Spleen (tissue), 11 donors: ENCODE results near the gene SH2D4B. TPM values are rescaled to one million over a fixed set of nuclear protein-coding genes. Genes with fewer than 3 reads are reported as not detected.
A peak's percentile ranks its signal among the peaks of the same experiment; 100 is the strongest.

Experiments used
- DNase-seq: peaks from one replicate; pipeline ENCODE4 v3.0.0-alpha.2; 2020
- H3K27ac ChIP-seq, 8 donors: fragments of 200-600 bp; sonication (generic) in 7 of 8; 1 replicate in 4 of 8; 2 replicates in 4 of 8; pipeline versions ENCODE4 v1.5.0 to v1.8.0; 2016 to 2021; ENCODE audit warnings: inconsistent platforms in 4 of 8, mild to moderate bottlenecking in 4 of 8, moderate library complexity in 1 of 8
- H3K27me3 ChIP-seq, 7 donors: fragments of 200-600 bp; sonication (generic) in 6 of 7; replicated peaks in 1 of 7; 1 replicate in 4 of 7; 2 replicates in 3 of 7; pipeline versions ENCODE4 v1.5.0 to v1.8.0; 2016 to 2021; ENCODE audit warnings: inconsistent platforms in 3 of 7, mild to moderate bottlenecking in 1 of 7
- H3K36me3 ChIP-seq, 6 donors: fragments of 200-600 bp; sonication (generic) in 5 of 6; 1 replicate in 4 of 6; 2 replicates in 2 of 6; pipeline versions ENCODE4 v1.5.0 to v1.8.0; 2016 to 2021; ENCODE audit warnings: inconsistent platforms in 2 of 6
- H3K4me1 ChIP-seq, 6 donors: fragments of 200-600 bp; sonication (generic) in 5 of 6; 1 replicate in 3 of 6; 2 replicates in 3 of 6; pipeline versions ENCODE4 v1.5.0 to v1.8.0; 2016 to 2021; ENCODE audit warnings: inconsistent platforms in 3 of 6
- H3K4me3 ChIP-seq, 8 donors: fragments of 200-600 bp; sonication (generic) in 7 of 8; 1 replicate in 4 of 8; 2 replicates in 4 of 8; pipeline versions ENCODE4 v1.5.0 to v1.8.0; 2016 to 2021; ENCODE audit warnings: inconsistent platforms in 4 of 8, mild to moderate bottlenecking in 4 of 8, moderate library complexity in 2 of 8
- H3K9me3 ChIP-seq, 8 donors: fragments of 200-600 bp; sonication (generic) in 7 of 8; 1 replicate in 4 of 8; 2 replicates in 4 of 8; pipeline versions ENCODE4 v1.5.0 to v1.8.0; 2016 to 2021; ENCODE audit warnings: inconsistent platforms in 4 of 8
- POLR2A ChIP-seq, 3 donors: fragments of 450-650 bp; IDR thresholded peaks; one replicate each; pipeline ENCODE4 v1.5.1; 2017; ENCODE audit warnings: antibody characterized with exemption in 3 of 3, mild to moderate bottlenecking in 1 of 3
- POLR2AphosphoS5 ChIP-seq, 3 donors: sonication (generic); formaldehyde crosslinking; IDR thresholded peaks; one replicate each; pipeline ENCODE4 v1.5.1; 2017; ENCODE audit warnings: antibody characterized with exemption in 3 of 3
- WGBS, 5 donors: extraction: QIAGEN DNeasy Blood & Tissue Kit in 3 of 5; methylation state at CpG; one replicate each; pipeline versions ENCODE4 v1.1.5 to v1.1.7; 2013 to 2018; 5-methylcytosine and 5-hydroxymethylcytosine counted together
- intact Hi-C: fragments of 100-400 bp; cut with DNase I; formaldehyde crosslinking; loops from one replicate; pipeline ENCODE4 v1.15.0; 2023; ENCODE audit warnings: low total_unique reads
- polyA plus RNA-seq, 3 donors: library from polyadenylated mRNA; stranded (reverse); fragments of 200-250 nt; gene quantifications; one replicate each; pipeline ENCODE4 v1.2.1, GENCODE V29; 2013
- total RNA-seq, 7 donors: library from RNA; depleted of rRNA in 3 of 7; stranded (reverse); fragments of >200 nt in 3 of 7; fragmentation: NEBNext Ultra II Directional in 4 of 7; extraction: Animal tissue kit (Norgen Biotek cat#: 25700) in 4 of 7; gene quantifications; one replicate each; pipeline versions ENCODE4 v1.1.0 to v1.2.1, GENCODE V29; 2016 to 2021
- TF ChIP-seq, protein P1 (sequence below), 11 experiments: fragments of 200-600 bp in 7 of 11; fragments of 450-650 bp in 4 of 11; sonication (generic) in 4 of 11; IDR thresholded peaks in 8 of 11; conservative IDR thresholded peaks in 3 of 11; 1 replicate in 7 of 11; 2 replicates in 4 of 11; pipeline versions ENCODE4 v1.4.0 to v1.8.0; 2016 to 2021; ENCODE audit warnings: antibody characterized with exemption in 11 of 11, inconsistent platforms in 4 of 11, mild to moderate bottlenecking in 1 of 11
- donor health status: healthy with polysubstance abuse.
- donor health status: DM: no; HTN: no; CAD: no; lungs with moderate emphysema.
- donor health status: DM: no; HTN: no; CAD: no.
- donor health status: Bipolar disorder and iron deficiency.
- donor health status: healthy.
- donor health status: DM: no; HTN: no; CAD: no.
- donor health status: DM: yes; HTN: yes; CAD: no.

Gene SH2D4B
- total and polyA plus RNA-seq, 10 donors = 0.08 to 0.46 (median 0.12) TPM; not detected in 2

DNA sequence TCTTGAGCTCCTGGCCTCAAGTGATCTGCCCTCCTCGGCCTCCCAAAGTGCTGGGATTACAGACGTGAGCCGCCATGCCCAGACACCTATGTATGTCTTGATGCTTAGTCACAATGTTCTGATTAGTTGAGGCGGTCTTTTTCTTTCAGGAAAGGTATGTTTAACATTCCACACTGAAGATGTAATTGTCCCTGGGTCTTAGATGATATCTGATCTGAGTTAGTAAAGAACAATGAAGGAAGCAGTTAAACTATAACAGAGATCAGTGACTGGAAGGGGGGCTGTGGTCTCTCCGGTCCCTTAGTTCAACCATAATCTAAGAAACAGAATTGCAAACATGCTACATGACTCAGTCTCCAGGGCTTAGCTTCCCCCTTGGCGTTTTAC lies 31.5 kb upstream of the SH2D4B start:
- Histone ChIP-seq H3K36me3 (peaks cover 0 to 69% (median 32%) of the 10 kb centered on the region in 6 donors), H3K4me1 (peaks cover 42 to 100% (median 84%) of the 10 kb centered on the region in 6 donors), H3K27me3 (no peaks in the 10 kb centered on the region), H3K9me3 (no peaks in the 10 kb centered on the region), H3K27ac (peak overlapping the region in 3 of 8 donors; percentile 95 to 96 (median 95)), H3K4me3 (no peak overlapping the region)
- intact Hi-C loops = loop anchor here (10.0 kb wide), 1 partner anchor 121 kb away; no protein-coding TSS in a partner anchor
- WGBS, 5 donors = 88 to 92% (median 91%) methylated on average over 6 of the region's 6 CpGs
- no peak for DNase-seq
- TF ChIP-seq POLR2A (IDR thresholded peaks at IDR 0.05) = no peak
- TF ChIP-seq, protein P1, sequence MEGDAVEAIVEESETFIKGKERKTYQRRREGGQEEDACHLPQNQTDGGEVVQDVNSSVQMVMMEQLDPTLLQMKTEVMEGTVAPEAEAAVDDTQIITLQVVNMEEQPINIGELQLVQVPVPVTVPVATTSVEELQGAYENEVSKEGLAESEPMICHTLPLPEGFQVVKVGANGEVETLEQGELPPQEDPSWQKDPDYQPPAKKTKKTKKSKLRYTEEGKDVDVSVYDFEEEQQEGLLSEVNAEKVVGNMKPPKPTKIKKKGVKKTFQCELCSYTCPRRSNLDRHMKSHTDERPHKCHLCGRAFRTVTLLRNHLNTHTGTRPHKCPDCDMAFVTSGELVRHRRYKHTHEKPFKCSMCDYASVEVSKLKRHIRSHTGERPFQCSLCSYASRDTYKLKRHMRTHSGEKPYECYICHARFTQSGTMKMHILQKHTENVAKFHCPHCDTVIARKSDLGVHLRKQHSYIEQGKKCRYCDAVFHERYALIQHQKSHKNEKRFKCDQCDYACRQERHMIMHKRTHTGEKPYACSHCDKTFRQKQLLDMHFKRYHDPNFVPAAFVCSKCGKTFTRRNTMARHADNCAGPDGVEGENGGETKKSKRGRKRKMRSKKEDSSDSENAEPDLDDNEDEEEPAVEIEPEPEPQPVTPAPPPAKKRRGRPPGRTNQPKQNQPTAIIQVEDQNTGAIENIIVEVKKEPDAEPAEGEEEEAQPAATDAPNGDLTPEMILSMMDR (IDR thresholded peaks at IDR 0.05 in 8 of 11, conservative IDR thresholded peaks at IDR 0.05 in 3 of 11) = no peak

DNA sequence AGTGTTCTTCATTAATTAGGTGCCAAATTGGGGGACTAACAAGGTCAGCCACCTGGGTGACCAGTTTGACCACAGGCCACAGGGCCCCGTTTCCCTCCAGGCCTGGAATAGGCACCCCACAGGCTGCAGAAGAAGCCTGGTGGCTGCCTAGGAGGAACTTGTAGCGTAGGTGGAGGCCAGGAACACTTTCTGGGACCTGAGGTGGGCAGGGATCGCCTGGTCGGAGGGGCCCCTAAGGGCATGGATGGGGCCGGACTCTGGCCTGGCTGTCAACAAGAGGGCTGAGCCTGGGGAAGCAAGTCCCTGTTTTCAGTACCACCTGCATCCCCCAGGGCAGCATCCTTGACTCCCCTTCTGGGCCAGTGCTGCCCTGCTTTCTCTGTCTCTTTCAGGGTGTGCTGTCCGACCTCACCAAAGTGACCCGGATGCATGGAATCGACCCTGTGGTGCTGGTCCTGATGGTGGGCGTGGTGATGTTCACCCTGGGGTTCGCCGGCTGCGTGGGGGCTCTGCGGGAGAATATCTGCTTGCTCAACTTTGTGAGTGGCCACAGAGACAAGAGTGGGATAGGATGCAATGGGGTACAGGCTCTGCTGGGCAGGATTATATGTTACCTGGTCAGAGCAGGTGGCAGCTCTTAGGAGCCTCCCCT lies 30.7 kb upstream of the SH2D4B start:
- Histone ChIP-seq H3K9me3 (no peaks in the 10 kb centered on the region), H3K4me3 (no peak overlapping the region), H3K27me3 (no peaks in the 10 kb centered on the region), H3K4me1 (peaks cover 34 to 100% (median 77%) of the 10 kb centered on the region in 6 donors), H3K27ac (peak overlapping the region in 3 of 8 donors; percentile 20 to 95 (median 95)), H3K36me3 (peaks cover 0 to 77% (median 37%) of the 10 kb centered on the region in 6 donors)
- peak; percentile 71 for DNase-seq
- TF ChIP-seq, protein P1 (IDR thresholded peaks at IDR 0.05 in 8 of 11, conservative IDR thresholded peaks at IDR 0.05 in 3 of 11) = no peak
- TF ChIP-seq POLR2A (IDR thresholded peaks at IDR 0.05) = no peak
- TF ChIP-seq POLR2AphosphoS5 (IDR thresholded peaks at IDR 0.05) = peak in 1 of 3 donors; percentile 52
- intact Hi-C loops = loop anchor here (10.0 kb wide), 1 partner anchor 122 kb away; no protein-coding TSS in a partner anchor
- 84 to 95% (median 93%) methylated on average over 7 to 13 of the region's 13 CpGs for WGBS, 5 donors

DNA sequence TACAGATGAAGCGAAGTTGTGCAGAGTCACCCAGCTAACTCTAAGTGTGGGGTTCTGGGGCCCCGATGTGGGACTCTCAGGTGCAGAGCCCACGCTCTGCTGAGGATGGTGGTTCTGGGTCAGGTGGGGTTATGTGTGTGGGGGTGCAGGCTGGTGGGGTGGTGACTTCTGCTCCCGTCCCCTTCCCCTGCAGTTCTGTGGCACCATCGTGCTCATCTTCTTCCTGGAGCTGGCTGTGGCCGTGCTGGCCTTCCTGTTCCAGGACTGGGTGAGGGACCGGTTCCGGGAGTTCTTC lies 28.6 kb upstream of the SH2D4B start:
- no peaks in the 10 kb centered on the region for H3K27me3 ChIP-seq
- H3K36me3 ChIP-seq = peaks cover 0 to 98% (median 58%) of the 10 kb centered on the region in 6 donors
- no peak for TF ChIP-seq POLR2A (IDR thresholded peaks at IDR 0.05)
- TF ChIP-seq, protein P1 (IDR thresholded peaks at IDR 0.05 in 8 of 11, conservative IDR thresholded peaks at IDR 0.05 in 3 of 11) = no peak
- TF ChIP-seq POLR2AphosphoS5 (IDR thresholded peaks at IDR 0.05) = no peak
- intact Hi-C loops = loop anchor here (10.0 kb wide), 1 partner anchor 124 kb away; no protein-coding TSS in a partner anchor
- no peak for DNase-seq
- H3K4me3 ChIP-seq = no peak overlapping the region
- peaks cover 17 to 84% (median 57%) of the 10 kb centered on the region in 6 donors for H3K4me1 ChIP-seq
- 83 to 97% (median 84%) methylated on average over 7 to 8 of the region's 8 CpGs for WGBS, 5 donors
- H3K27ac ChIP-seq = peak overlapping the region in 6 of 8 donors; percentile 38 to 80 (median 61)
- H3K9me3 ChIP-seq = no peaks in the 10 kb centered on the region

DNA sequence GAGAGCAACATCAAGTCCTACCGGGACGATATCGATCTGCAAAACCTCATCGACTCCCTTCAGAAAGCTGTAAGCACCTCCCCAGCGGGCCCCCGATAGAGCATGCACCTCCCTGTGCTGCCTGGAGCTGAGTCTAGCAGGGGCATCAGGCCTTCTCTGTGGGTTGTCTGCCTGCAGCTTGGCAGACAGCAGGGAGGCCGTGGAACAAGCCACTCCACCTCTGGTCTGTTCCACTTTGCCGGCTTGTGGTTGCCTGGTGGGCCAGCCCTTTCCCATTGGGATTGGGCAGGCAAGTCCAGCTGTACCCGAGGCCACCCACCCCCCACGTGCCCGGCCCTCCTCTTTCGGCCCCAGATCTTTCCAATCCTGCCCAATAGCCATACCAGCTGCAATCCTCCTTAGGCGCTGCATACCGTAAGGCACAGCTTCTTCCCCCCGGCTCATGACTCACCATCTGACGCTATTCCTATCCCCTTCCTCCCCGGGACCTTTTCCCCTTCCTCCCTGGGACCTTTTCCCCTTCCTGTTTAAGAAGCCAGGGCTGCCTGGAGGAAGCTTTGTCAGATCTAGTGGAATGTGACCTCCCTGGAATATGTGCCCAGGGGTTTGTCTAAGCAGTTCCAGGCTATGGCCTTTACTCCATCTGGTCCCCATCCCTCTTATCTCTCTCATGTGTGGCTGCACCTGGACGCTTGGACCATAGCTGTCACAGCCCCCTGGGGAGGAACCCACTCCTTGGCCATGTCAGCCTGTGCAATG lies 28.1 kb upstream of the SH2D4B start:
- peak; percentile 77 for DNase-seq
- H3K9me3 ChIP-seq = no peaks in the 10 kb centered on the region
- TF ChIP-seq POLR2AphosphoS5 (IDR thresholded peaks at IDR 0.05) (peak in 2 of 3 donors; percentile 63 to 82), POLR2A (IDR thresholded peaks at IDR 0.05) (no peak)
- peaks cover 0 to 100% (median 64%) of the 10 kb centered on the region in 6 donors for H3K36me3 ChIP-seq
- intact Hi-C loops = loop anchor here (10.0 kb wide), 1 partner anchor 125 kb away; no protein-coding TSS in a partner anchor
- H3K4me1 ChIP-seq = peaks cover 12 to 79% (median 51%) of the 10 kb centered on the region in 6 donors
- no peak overlapping the region for H3K4me3 ChIP-seq
- H3K27ac ChIP-seq = peak overlapping the region in 6 of 8 donors; percentile 38 to 80 (median 61)
- H3K27me3 ChIP-seq = no peaks in the 10 kb centered on the region
- 65 to 76% (median 69%) methylated on average over 18 of the region's 18 CpGs for WGBS, 5 donors
